GM18502 (cell line): Measurements from ENCODE around the gene SMIM44.
A peak's percentile ranks its signal among the peaks of the same experiment; 100 is the strongest.

Experiments
- ATAC-seq: cut with Tn5 transposase; IDR thresholded peaks from one replicate; pipeline ENCODE4 v1.9.1; 2021; ENCODE audit warnings: mild to moderate bottlenecking; ENCODE audit not compliant: unreplicated experiment, poor library complexity

SMIM44 gene

GRCh38 chr19:3444695-3445234 lies 38.5 kb downstream of the SMIM44 start:
- no peak for ATAC-seq

- no peak for ATAC-seq
These were observed 39.2 kb downstream of the SMIM44 start for GRCh38 chr19:3443840-3444694.

DNA sequence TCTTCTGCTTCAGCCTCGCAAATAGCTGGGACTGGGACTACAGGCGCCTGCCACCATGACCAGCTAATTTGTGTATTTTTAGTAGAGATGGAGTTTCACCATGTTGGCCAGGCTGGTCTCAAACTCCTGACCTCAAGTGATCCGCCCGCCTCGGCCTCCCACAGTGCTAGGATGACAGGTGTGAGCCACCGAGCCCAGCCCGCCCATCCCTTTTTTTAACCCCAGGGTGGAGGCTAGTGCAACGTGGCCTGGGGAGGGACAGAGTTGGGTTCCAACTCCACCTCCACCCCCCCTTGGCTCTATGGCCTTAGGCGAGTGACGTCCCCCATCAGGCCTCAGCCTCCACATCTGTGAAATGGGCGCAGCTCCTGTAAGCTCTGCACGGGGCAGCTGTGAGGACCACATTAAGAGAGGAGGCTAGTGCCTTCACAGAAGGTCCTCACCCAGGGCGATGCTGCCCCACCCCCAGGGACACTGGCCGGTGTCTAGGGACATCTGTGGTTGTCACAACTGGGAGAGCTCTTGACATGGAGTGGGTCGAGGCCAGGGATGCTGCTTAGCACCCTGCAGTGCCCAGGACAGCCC lies 40.7 kb downstream of the SMIM44 start:
- no peak for ATAC-seq

- ATAC-seq, result no peak
These were observed 41.3 kb downstream of the SMIM44 start for GRCh38 chr19:3441986-3442329.

GRCh38 chr19:3441089-3441985 lies 41.9 kb downstream of the SMIM44 start:
- no peak for ATAC-seq

- ATAC-seq, result no peak
These were observed 43.2 kb downstream of the SMIM44 start for GRCh38 chr19:3440082-3440481.

DNA sequence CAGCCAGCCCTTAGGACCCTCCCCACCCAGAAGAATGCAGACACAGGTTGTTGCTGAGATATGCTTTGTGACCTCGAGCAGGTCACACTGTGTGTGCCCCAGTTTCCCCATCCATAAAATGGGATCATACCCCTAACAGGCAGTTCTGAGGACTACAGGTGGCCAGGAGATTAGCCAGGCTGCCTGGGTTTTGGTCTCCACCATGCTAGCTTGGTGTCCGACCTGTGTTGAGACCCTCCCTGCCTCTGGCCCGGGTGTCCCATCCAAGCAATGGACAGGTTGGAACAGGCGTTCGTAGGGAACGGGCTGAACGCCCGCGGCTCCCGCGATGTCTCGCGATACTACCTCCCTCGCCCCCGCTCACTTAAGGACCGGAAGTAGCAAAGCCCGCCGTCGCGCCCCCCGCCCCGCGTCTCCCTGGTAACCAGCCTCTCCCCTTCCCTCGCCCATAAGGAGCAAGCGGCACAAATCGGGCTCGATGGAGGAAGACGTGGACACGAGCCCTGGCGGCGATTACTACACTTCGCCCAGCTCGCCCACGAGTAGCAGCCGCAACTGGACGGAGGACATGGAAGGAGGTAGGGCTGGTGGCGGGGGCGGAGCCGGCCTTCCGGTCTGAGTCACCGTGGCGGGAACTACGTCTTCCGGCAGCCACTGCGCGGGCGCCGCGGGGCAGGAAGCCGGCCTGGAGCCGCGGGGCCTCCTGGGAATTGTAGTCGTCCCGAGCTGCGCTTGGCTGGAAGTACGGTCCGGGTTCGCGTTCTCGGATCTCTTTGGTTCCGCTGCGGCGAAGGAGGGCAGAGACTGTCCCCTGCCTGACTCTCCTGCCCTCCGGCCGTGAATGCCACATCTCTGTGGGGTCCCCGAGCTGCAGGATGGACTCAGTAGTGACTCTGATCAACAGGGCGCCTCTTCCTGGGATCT lies 48.3 kb downstream of the SMIM44 start:
- peak; percentile 84 for ATAC-seq

- ATAC-seq, result no peak
These were observed 49.3 kb downstream of the SMIM44 start for GRCh38 chr19:3433805-3434540.

DNA sequence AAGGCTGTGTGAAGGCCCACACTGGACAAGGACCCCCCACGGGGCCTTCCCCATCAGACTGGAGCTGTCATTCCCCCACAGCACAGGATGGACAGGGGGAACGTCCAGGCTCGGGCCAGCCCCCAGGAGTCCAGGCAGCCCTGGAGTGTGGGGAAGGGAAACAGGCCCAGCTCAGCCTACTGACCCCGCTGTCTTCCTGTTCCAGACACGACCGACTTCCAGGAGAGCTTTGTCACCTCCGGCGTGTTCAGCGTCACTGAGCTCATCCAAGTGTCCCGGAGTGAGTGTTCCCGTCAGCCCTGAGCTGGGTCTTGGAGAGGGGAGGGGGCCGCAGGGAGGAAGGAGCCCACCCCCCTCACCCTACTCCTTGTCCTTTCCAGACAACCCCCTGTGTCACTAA lies 49.9 kb downstream of the SMIM44 start:
- ATAC-seq, result no peak
